Measurements from ENCODE around the gene PEX11G. TPM values are rescaled to one million over a fixed set of nuclear protein-coding genes. Genes with fewer than 3 reads are reported as not detected.
A peak's percentile ranks its signal among the peaks of the same experiment; 100 is the strongest.

Gene PEX11G
- total RNA-seq, 4 donors from 2014 or later: 0.51 to 1.4 (median 1.1) TPM; not detected in 1

DNA sequence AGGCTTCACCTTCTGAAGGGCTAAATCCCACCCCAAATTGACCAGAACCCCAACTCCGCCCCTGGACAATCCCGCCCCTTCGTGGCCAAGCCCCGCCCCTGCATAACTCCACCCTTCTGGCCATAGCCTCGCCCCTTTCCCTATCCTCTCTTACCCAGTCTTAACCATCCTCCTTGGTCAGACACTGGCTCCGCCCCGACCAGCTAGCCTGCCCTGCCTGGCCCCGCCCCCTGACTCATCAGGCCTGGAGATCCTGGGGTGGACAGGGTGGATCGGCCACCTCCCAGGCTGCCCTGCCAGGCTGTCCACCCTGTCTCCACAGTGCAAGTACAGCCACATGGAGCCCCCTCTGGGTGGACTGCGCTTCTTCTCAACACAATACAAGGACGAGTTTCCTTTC is 19.0 kb upstream of the PEX11G start:
- H3K4me1 ChIP-seq: no peaks in the 10 kb centered on the region
- no peaks in the 10 kb centered on the region for H3K9me3 ChIP-seq
- H3K27ac ChIP-seq: no peak overlapping the region
- peak in 1 of 2 donors; percentile 45 for ATAC-seq
- H3K4me3 ChIP-seq: no peak overlapping the region
- H3K27me3 ChIP-seq: peaks cover 8 to 30% (median 22%) of the 10 kb centered on the region in 3 donors
- peak in 1 of 2 donors; percentile 67 for DNase-seq
- intact Hi-C loops (cut with DNase I; ENCODE audit: low total_unique reads) (no loop called here), in situ Hi-C loops (cut with MboI; ENCODE audit: low sequenced_read_pairs in 4 of 4) (no loop called here)
- no peaks in the 10 kb centered on the region for H3K36me3 ChIP-seq
- no peak for TF ChIP-seq POLR2A (IDR thresholded peaks at IDR 0.05)
- TF ChIP-seq, protein P1, sequence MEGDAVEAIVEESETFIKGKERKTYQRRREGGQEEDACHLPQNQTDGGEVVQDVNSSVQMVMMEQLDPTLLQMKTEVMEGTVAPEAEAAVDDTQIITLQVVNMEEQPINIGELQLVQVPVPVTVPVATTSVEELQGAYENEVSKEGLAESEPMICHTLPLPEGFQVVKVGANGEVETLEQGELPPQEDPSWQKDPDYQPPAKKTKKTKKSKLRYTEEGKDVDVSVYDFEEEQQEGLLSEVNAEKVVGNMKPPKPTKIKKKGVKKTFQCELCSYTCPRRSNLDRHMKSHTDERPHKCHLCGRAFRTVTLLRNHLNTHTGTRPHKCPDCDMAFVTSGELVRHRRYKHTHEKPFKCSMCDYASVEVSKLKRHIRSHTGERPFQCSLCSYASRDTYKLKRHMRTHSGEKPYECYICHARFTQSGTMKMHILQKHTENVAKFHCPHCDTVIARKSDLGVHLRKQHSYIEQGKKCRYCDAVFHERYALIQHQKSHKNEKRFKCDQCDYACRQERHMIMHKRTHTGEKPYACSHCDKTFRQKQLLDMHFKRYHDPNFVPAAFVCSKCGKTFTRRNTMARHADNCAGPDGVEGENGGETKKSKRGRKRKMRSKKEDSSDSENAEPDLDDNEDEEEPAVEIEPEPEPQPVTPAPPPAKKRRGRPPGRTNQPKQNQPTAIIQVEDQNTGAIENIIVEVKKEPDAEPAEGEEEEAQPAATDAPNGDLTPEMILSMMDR (IDR thresholded peaks at IDR 0.05 in 4 of 5, conservative IDR thresholded peaks at IDR 0.05 in 1 of 5): no peak

DNA sequence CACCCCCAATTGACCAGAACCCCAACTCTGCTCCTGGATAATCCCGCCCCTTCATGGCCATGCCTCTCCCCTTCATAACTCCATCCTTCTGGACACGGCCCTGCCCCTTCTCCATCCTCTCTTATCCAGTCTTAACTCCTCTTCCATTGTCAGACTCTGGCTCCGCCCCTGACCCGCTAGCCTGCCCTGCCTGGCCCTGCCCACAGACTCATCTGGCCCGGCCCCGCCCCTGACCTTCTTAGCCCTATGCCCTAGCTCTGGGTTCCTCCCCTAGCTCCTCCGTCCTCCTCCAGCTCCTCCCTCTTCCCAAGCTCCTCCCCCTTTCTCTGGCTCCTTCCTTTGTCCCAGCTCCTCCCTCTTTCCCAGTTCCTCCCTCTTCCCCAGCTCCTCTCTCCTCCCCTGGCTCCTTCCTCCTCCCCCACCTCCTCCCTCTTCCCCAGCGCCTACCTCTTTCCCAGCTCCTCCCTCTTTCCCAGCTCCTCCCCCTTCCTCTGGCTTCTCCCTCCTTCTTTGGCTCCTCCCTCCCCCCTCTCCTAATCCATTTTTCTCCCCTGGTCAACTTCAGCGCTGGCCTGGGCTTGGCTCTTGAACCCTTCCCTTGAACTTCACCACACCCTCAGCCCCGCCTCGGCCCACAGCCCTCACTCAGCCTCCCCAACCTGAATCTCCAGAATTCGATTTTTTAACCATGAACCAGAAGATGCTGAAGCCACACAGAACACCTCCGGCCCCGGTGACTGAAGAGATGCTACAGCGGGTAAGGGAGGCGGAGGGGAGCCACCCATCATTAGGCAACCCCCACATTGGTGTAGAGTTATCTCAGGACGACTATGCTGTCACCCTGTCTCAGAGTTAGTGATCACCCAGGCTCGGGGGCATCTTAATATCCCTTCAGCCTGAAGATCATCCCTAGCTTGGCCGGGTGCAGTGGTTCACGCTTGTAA is 17.8 kb upstream of the PEX11G start:
- ATAC-seq (peak; percentile 75 to 76), DNase-seq (peak; percentile 56 to 70)
- H3K36me3 ChIP-seq: no peaks in the 10 kb centered on the region
- in situ Hi-C loops (cut with MboI; ENCODE audit: low sequenced_read_pairs in 4 of 4) (no loop called here), intact Hi-C loops (cut with DNase I; ENCODE audit: low total_unique reads) (no loop called here)
- no peak overlapping the region for H3K27ac ChIP-seq
- peaks cover 15 to 34% (median 30%) of the 10 kb centered on the region in 3 donors for H3K27me3 ChIP-seq
- peak overlapping the region in 1 of 4 donors; percentile 41 for H3K4me3 ChIP-seq
- TF ChIP-seq POLR2A (IDR thresholded peaks at IDR 0.05): no peak
- TF ChIP-seq, protein P1 (IDR thresholded peaks at IDR 0.05 in 4 of 5, conservative IDR thresholded peaks at IDR 0.05 in 1 of 5): no peak
- H3K9me3 ChIP-seq: no peaks in the 10 kb centered on the region
- no peaks in the 10 kb centered on the region for H3K4me1 ChIP-seq

DNA sequence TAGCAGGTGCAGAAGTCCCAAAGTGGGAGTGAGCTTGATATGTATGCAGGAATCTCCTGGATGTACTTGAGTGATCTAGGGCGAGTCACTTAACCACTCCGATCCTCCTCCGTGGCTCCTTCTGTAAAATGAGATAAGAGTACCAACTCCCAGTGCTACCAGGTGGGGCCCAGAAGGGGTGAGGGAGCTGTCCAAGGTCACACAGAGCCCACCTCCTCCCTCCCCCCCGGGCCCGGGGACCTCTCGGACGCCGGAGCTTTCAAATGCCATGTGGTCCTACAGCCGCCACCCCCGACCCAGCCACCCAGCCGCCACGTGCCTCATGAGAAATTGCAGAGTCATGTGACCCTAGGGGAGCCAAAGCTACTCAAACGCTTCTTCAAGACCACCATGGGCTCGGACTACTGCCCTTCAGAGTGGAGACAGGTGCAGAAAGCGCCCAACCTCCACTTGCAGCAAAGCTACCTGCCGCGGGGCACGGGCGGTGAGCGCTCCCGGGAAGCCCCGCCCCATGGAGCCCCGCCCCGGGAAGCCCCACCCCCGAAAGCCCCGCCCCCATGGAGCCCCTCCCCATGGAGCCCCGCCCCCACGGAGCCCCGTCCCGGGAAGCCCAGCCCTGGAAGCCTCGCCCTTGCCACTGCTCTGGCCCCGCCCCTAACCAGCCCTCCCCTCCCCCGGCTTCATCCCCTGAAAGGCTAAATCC is 17.0 kb upstream of the PEX11G start:
- in situ Hi-C loops (cut with MboI; ENCODE audit: low sequenced_read_pairs in 4 of 4) (no loop called here), intact Hi-C loops (cut with DNase I; ENCODE audit: low total_unique reads) (no loop called here)
- Histone ChIP-seq H3K4me3 (peak overlapping the region in 2 of 4 donors; percentile 41 to 46), H3K9me3 (no peaks in the 10 kb centered on the region), H3K27me3 (peaks cover 15 to 41% (median 36%) of the 10 kb centered on the region in 3 donors), H3K27ac (no peak overlapping the region), H3K4me1 (no peaks in the 10 kb centered on the region), H3K36me3 (no peaks in the 10 kb centered on the region)
- DNase-seq (no peak), ATAC-seq (peak; percentile 43 to 45)
- TF ChIP-seq, protein P1 (IDR thresholded peaks at IDR 0.05 in 4 of 5, conservative IDR thresholded peaks at IDR 0.05 in 1 of 5): no peak
- TF ChIP-seq POLR2A (IDR thresholded peaks at IDR 0.05): no peak

DNA sequence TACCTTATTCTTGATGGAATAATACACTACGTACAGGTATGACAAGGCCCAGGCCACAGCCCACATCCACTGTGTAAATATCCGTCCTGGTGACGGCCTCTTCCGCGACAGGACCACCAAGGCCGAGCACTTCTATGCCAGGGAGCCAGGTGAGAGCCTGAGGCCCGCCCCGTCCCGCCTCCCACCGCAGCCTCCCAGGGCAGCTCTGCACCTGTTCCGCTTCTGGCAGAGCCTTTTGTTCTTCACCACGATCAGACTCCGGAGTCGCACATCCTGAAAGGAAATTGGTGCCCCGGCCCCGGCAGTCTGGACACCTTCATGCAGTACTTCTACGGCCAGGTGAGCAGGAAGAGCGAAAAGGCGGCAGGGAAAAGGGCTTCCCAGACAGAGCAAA is 16.4 kb upstream of the PEX11G start:
- Histone ChIP-seq H3K4me1 (no peaks in the 10 kb centered on the region), H3K27me3 (peaks cover 15 to 43% (median 42%) of the 10 kb centered on the region in 3 donors)
- no peak for TF ChIP-seq POLR2A (IDR thresholded peaks at IDR 0.05)
- TF ChIP-seq, protein P1 (IDR thresholded peaks at IDR 0.05 in 4 of 5, conservative IDR thresholded peaks at IDR 0.05 in 1 of 5): no peak

More for the DNA sequence above, 16.4 kb upstream of the PEX11G start:
- no peak overlapping the region for H3K27ac ChIP-seq
- DNase-seq (no peak), ATAC-seq (no peak)
- peak overlapping the region in 2 of 4 donors; percentile 41 to 46 for H3K4me3 ChIP-seq
- intact Hi-C loops (cut with DNase I; ENCODE audit: low total_unique reads) (no loop called here), in situ Hi-C loops (cut with MboI; ENCODE audit: low sequenced_read_pairs in 4 of 4) (no loop called here)
- no peaks in the 10 kb centered on the region for H3K9me3 ChIP-seq
- H3K36me3 ChIP-seq: no peaks in the 10 kb centered on the region

Data from gastrocnemius medialis (tissue), 4 donors.